Peyer's patch (tissue), 4 donors: Measurements from ENCODE around the gene HEY2. TPM values are rescaled to one million over a fixed set of nuclear protein-coding genes. Genes with fewer than 3 reads are reported as not detected.

ENCODE experiments used
- DNase-seq, 3 donors: peaks; one replicate each; pipeline ENCODE4 v3.0.0-alpha.2; 2017 to 2019
- H3K27ac ChIP-seq, 4 donors: fragments of 200-600 bp; sonication (generic); one replicate each; pipeline ENCODE4 v1.5.1; 2016 to 2019
- H3K27me3 ChIP-seq, 2 donors: fragments of 200-600 bp; sonication (generic); one replicate each; pipeline ENCODE4 v1.5.1; 2019
- H3K36me3 ChIP-seq, 3 donors: fragments of 200-600 bp; sonication (generic); one replicate each; pipeline ENCODE4 v1.5.1; 2016 to 2019
- H3K4me1 ChIP-seq, 4 donors: fragments of 200-600 bp; sonication (generic); one replicate each; pipeline ENCODE4 v1.5.1; 2016 to 2019
- H3K4me3 ChIP-seq, 4 donors: fragments of 200-600 bp; sonication (generic); 1 replicate in 3 of 4; 2 replicates in 1 of 4; pipeline ENCODE4 v1.5.1; 2016 to 2019; ENCODE audit warnings: mild to moderate bottlenecking in 1 of 4
- H3K9me3 ChIP-seq, 4 donors: fragments of 200-600 bp; sonication (generic); one replicate each; pipeline ENCODE4 v1.5.1; 2016 to 2019; ENCODE audit warnings: mild to moderate bottlenecking in 1 of 4
- POLR2A ChIP-seq, 2 donors: fragments of 450-650 bp; IDR thresholded peaks; one replicate each; pipeline ENCODE4 v1.5.1; 2017; ENCODE audit warnings: antibody characterized with exemption in 2 of 2, mild to moderate bottlenecking in 2 of 2, moderate library complexity in 2 of 2
- total RNA-seq, 4 donors: library from RNA; depleted of rRNA; stranded (reverse); fragments of >200 nt; gene quantifications; one replicate each; pipeline ENCODE4 v1.1.0, GENCODE V29; 2016
- TF ChIP-seq, protein P1 (sequence below), 6 experiments: fragments of 450-650 bp in 4 of 6; fragments of 200-600 bp in 2 of 6; sonication (generic) in 1 of 6; IDR thresholded peaks; one replicate each; pipeline ENCODE4 v1.5.1; 2017 to 2019; ENCODE audit warnings: antibody characterized with exemption in 6 of 6, mild to moderate bottlenecking in 3 of 6, moderate library complexity in 1 of 6

The HEY2 gene
- total RNA-seq, 4 donors from 2014 or later, result 0.35 to 2.0 (median 0.40) TPM; not detected in 1

DNA sequence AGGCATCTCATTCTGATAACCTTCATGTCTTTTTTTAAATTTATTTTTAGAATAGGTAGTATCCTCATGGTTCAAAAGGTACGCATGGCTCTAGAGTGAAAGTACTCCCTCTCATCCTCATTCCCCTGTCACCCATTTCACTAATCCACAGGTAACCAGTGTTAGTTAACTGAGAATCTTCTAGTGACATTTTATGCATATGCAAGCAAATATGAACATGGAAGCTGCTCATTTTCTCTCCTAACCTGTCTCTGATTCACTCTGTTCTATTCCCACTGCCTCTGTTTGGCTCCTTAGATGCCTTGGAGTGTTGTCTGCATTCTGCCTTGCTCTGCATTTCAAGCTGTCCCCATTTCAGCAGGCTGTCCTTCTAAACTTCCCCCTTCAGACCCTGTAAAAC lies 45.9 kb downstream of the HEY2 start:
- no peak for DNase-seq
- Histone ChIP-seq H3K4me3 (no peak overlapping the region), H3K4me1 (peaks cover 0 to 3% (median 0%) of the 10 kb centered on the region in 4 donors), H3K27me3 (no peaks in the 10 kb centered on the region), H3K36me3 (no peaks in the 10 kb centered on the region), H3K27ac (no peak overlapping the region), H3K9me3 (no peaks in the 10 kb centered on the region)
- TF ChIP-seq, protein P1, sequence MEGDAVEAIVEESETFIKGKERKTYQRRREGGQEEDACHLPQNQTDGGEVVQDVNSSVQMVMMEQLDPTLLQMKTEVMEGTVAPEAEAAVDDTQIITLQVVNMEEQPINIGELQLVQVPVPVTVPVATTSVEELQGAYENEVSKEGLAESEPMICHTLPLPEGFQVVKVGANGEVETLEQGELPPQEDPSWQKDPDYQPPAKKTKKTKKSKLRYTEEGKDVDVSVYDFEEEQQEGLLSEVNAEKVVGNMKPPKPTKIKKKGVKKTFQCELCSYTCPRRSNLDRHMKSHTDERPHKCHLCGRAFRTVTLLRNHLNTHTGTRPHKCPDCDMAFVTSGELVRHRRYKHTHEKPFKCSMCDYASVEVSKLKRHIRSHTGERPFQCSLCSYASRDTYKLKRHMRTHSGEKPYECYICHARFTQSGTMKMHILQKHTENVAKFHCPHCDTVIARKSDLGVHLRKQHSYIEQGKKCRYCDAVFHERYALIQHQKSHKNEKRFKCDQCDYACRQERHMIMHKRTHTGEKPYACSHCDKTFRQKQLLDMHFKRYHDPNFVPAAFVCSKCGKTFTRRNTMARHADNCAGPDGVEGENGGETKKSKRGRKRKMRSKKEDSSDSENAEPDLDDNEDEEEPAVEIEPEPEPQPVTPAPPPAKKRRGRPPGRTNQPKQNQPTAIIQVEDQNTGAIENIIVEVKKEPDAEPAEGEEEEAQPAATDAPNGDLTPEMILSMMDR (IDR thresholded peaks at IDR 0.05), result no peak
- TF ChIP-seq POLR2A (IDR thresholded peaks at IDR 0.05), result no peak

DNA sequence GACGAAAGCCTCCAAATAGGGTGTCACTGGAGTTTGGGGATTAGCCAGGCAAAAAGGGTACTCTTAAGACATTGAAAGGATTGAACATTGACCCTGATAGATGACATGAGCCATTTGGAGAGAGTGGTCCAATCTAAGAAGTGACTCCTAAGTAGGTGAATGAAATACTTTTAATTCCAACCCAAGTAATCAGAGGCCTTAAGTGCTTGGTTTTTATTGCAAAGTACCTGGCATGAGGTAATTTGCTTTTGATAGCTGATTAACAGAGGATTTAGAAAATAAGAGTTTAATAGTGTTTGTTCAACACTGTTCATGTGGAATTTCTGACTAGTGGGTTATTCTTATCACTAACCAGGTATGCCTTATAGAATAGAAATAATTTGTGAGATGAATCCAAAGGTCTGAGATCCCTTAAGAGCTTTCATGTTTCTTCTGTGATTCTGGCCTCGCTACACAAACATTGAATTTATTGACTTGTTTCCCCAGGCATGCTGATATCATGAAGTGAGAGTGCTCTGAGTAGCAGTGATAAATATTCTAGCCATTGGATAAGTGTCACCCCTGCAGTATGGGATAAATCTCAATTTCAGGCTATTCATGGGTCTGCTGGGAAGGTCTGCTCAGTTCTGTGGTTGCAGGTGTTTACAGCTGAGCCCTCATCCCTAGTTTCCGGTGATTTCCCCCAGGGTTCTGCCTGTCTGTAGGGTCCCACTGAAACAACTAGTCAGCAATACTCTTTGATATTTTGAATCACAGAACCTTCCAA lies 47.9 kb downstream of the HEY2 start:
- H3K36me3 ChIP-seq, result no peaks in the 10 kb centered on the region
- H3K27me3 ChIP-seq, result no peaks in the 10 kb centered on the region
- peaks cover 0 to under 1% (median 0%) of the 10 kb centered on the region in 4 donors for H3K4me1 ChIP-seq
- no peak overlapping the region for H3K27ac ChIP-seq
- H3K9me3 ChIP-seq, result no peaks in the 10 kb centered on the region
- no peak for DNase-seq
- H3K4me3 ChIP-seq, result no peak overlapping the region
- TF ChIP-seq, protein P1 (IDR thresholded peaks at IDR 0.05), result no peak
- TF ChIP-seq POLR2A (IDR thresholded peaks at IDR 0.05), result no peak

DNA sequence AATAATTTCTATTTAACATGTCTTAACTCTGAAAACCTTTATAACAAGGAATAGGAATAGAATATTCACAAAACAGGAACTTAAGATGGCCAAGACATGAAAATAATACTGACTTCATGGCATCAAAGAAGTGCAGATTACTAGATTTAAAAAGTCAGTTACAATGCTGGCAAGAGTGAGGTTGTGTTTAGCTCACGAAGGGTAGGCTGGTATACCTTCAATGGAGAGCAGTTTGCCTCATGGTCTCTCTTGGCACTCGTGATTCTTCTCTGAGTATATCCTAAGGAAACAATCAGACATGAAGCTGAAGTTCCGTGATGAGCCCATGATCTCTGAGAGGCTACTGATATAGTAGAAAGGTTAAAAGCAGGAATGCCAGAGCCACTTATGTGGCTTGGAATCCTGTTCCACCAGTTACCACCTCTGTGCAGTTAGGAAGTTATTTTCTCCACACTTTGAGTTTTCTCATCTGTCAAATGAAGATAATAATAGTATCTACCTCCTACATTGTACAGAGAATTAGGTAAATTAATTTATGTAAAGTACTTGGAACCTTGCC lies 48.5 kb downstream of the HEY2 start:
- no peaks in the 10 kb centered on the region for H3K36me3 ChIP-seq
- peak overlapping the region in 1 of 4 donors; percentile 4 for H3K27ac ChIP-seq
- DNase-seq, result no peak
- H3K27me3 ChIP-seq, result no peaks in the 10 kb centered on the region
- TF ChIP-seq POLR2A (IDR thresholded peaks at IDR 0.05), result no peak
- TF ChIP-seq, protein P1 (IDR thresholded peaks at IDR 0.05), result no peak
- no peak overlapping the region for H3K4me3 ChIP-seq
- no peaks in the 10 kb centered on the region for H3K4me1 ChIP-seq
- H3K9me3 ChIP-seq, result no peaks in the 10 kb centered on the region

DNA sequence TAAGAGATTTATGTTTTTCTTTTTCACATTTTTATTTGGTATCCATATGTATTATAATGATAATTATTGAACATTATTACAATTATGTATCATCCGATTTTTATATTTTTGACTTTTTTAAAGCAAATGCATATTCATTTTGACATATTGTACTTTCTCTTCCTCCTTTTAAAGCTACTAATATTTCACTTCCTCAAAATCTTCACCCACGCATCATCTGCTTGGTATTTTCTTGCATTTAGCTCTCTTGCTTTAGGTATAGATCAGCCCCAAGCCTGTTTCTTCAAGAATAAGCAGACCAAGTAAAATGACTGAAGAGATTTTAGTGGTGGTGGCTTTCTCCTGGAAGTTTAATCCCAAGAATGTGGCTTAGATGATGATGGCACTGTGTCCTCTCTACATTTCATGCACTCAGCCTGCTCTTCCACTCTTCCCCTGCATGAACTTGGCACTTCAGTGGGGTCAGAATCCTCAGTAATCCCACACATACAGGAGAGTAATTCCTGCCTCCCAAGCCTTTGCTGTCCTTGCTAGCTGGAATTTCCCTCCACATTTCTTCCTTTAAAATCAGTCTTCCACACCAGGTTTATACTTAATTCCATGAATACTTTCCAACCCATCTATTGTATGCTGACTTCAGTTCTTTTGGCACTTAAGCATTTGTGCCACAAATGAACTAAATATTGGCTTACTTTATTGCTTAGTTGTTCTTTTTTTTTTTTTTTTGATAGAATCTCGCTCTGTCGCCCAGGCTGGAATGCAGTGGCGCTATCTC lies 49.5 kb downstream of the HEY2 start:
- no peaks in the 10 kb centered on the region for H3K36me3 ChIP-seq
- H3K4me3 ChIP-seq, result no peak overlapping the region
- no peaks in the 10 kb centered on the region for H3K9me3 ChIP-seq
- H3K4me1 ChIP-seq, result peaks cover 0 to 4% (median 0%) of the 10 kb centered on the region in 4 donors
- H3K27me3 ChIP-seq, result no peaks in the 10 kb centered on the region
- no peak for DNase-seq
- peak overlapping the region in 2 of 4 donors; percentile 30 to 52 for H3K27ac ChIP-seq
- TF ChIP-seq, protein P1 (IDR thresholded peaks at IDR 0.05), result no peak
- no peak for TF ChIP-seq POLR2A (IDR thresholded peaks at IDR 0.05)

DNA sequence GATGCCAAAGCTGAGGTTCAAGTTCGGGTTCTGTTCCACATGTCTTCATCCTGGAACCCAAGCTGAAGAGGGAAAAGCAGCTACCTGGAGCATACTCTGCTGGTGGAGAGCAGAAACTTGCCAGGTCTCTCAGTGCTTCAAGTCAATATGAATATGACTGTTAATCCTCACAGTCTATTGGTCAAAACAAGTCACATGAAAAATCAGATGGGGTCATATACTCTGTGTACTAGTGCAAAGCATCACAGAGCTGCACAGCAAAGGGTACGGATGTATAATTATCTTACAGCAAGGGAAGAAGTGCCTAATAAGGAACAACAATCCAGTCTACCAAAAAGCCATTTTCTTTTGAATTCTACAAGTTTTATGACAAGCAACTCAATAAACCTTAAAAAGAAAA lies 53.0 kb downstream of the HEY2 start:
- H3K36me3 ChIP-seq, result no peaks in the 10 kb centered on the region
- no peaks in the 10 kb centered on the region for H3K9me3 ChIP-seq
- H3K4me3 ChIP-seq, result no peak overlapping the region
- peaks cover 0 to 4% (median 0%) of the 10 kb centered on the region in 4 donors for H3K4me1 ChIP-seq
- no peak for DNase-seq
- no peaks in the 10 kb centered on the region for H3K27me3 ChIP-seq
- no peak overlapping the region for H3K27ac ChIP-seq
- TF ChIP-seq, protein P1 (IDR thresholded peaks at IDR 0.05), result no peak
- TF ChIP-seq POLR2A (IDR thresholded peaks at IDR 0.05), result no peak
